Hippocampal formation (tissue), 2 donors: Measurements from ENCODE around the gene SUPT7L.
"Not testable (repeated sequence)": the region's sequence is repeated elsewhere in the genome, so short reads cannot be mapped to it uniquely, and the experiment has no call there.

Source experiments
- DNase-seq, 2 donors: peaks; one replicate each; lab custom pipeline; 2025; lab: John Stamatoyannopoulos, UW

The SUPT7L gene

DNA sequence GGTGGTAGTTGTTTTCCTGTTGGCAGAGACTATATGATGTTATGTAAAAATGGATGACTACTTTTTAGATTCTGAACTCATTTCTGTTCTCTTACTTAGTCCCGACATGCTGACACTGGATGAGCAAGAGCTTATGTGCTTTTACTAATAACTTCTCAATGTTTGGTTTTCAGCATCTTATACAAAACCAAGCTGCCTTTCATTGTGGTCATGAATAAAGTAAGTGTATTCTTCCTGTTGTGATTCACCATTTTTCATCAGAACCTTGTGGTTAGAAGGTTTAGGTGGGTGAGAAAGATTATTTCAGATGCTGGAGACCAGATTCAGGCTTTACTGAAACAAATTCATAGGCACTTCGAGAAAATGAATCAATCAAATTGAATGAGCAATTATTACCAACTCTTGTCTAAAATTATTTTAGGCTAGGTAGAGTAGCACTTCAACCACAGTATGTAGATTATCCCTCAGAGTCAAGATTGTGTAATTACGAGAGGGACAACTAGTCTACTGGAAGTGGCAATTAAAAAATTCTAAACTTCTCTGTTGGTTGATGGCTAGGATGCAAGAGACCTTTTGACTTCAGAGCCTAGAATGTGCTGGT is 25.3 kb downstream of the SUPT7L start:
- no peak for DNase-seq

- DNase-seq: no peak
These were observed 26.6 kb downstream of the SUPT7L start for GRCh38 chr2:27636766-27637165.

DNA sequence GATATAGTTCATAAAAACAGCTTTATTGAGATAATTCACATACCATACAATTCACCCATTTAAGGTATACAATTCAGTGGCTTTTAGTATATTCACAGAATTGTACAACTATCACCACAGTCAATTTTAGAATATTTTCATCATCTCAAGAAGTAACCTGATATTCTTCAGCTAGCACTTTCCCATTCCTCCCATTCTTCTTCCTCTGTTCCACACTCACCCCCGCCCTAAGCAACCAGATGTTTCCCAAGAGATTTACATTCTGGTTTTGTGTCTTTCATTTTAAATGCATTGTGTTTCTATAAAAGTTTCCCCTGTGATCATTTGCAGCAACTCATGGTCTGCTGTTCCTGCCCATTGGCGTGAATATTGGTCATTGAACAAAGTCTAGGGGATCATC is 29.1 kb downstream of the SUPT7L start:
- DNase-seq: no peak

- not testable (repeated sequence) for DNase-seq
These were observed 33.2 kb downstream of the SUPT7L start for GRCh38 chr2:27630257-27630656.

GRCh38 chr2:27628767-27629709 is 34.4 kb downstream of the SUPT7L start, which contains the start of the genes CCDC121 and GPN1:
Gene CCDC121, minus strand, starts transcription at chr2:27629012. Its CDS starts 1,213 bp downstream, at chr2:27627799.
Gene GPN1, plus strand, starts transcription at chr2:27629050. Its CDS starts 9 bp downstream, at chr2:27629059.
- DNase-seq: peak; percentile 81 to 85

DNA sequence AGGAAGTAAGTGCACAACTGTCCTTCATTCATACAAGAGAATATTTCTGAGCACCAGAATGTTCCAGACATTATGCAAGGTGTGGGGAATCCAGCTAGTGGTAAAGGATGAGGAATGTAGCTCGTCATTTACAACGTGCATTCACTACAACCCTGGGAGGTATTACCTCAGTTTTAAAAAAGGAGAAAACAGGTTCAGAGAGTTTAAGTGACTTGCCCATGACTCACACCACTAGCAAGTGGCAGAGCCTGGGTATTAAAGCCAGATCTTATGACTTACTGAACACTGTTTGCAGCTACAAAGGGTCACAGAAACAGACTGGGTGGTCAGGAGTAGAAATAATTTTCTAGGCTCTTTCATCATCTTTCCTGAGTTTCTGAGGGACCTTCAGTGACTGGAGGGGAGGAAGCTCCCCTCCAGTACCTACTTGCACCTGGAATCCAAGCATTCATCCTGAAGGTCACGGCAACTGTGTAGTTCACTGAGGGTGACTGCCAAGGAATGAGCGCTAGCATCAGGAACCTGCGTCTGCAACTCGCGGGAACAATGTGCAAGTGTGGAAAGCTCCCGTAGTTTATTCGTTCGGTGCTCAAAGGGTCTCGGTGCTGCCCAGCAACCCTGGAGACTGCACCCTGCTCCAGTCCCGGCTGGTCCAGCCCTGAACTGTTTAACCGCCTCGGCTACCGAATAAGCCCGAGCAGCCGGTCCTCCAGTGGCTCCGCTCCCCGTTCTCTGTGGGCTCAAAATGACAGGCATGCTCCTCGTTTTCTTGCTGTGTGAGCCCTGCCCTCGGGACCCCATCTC is 35.2 kb downstream of the SUPT7L start:
- no peak for DNase-seq

GRCh38 chr2:27626921-27627320 is 36.5 kb downstream of the SUPT7L start:
- not testable (repeated sequence) for DNase-seq

DNA sequence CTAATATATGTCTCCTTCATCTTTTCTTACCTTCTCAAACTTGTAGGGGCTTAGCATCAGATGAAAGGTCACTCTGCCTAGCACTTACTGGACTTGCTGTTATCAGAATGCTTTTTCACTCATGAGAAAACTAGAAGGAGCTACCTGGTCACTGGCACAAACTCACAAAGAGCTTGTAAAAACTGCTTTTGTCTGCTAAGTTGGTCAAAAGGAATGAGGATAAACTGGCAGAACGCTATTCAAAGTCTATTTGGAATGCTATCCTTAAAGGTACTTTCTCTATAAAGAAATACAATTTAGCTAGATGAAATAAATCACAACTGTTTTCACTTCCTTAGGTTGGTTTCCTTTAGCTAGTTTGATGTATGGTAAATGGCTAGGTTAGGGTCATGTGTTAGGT is 37.1 kb downstream of the SUPT7L start:
- not testable (repeated sequence) for DNase-seq

GRCh38 chr2:27624943-27625342 is 38.5 kb downstream of the SUPT7L start:
- no peak for DNase-seq

DNA sequence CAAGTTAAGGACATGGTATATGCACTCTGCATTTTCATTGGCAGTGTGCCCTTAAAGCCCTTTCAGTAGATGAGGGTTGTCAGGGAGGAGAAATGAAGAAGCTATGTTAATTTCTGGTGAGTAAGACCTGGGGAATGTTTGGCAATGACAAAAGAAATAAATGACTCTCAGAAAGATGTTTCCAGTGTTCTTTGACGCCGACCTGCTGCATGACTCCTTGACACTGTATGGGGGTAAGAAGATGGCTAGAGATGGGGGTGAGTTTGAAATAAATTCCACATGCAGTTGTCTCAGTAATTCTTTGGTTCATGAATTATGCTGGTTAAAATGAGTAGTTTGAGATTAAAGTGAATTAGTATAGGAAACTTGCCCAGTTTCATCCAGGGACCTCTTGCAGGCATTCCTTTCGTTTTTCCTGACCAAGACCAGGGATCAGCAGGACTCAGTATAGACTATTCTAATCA is 40.5 kb downstream of the SUPT7L start:
- no peak for DNase-seq

DNA sequence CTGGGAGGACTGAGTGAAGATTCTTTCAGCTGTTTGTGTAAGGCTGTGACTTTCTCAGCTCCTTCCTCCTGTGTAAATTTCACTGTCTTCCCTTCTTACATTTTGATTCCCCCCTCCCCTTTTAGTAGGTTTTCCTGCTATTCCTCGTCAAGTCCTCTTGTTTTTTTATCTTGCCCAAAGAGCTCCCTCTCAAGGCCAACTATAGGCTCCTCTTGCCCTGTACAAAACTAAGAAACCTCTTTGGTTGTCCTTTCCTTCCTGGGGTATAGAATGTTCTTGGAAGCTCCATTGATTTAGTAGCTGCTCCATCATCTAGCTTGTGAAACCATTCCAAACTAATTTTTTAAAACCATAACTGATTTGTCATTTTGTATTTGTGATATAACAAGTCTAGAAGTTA is 41.9 kb downstream of the SUPT7L start:
- no peak for DNase-seq

- no peak for DNase-seq
These were observed 48.1 kb downstream of the SUPT7L start for GRCh38 chr2:27615316-27615715.

DNA sequence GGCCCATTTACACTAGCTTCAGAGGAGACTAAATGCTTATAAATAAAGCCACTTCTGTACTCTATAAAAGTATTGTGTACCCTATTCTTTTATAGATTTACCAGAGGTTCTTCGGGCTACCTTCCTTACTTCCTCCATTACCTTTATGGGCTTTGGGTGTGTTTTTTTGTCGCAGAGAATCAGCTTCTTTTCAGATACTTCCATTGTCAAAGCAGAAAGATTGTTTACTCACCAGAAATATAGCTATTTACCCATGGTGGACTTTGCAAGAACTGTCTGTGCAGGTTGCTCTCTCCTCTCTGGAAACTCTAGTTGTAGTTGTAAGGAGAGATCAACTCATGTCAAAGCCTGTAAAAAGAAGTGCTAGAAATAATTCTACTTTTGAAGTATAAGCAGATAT is 49.4 kb downstream of the SUPT7L start:
- no peak for DNase-seq

DNA sequence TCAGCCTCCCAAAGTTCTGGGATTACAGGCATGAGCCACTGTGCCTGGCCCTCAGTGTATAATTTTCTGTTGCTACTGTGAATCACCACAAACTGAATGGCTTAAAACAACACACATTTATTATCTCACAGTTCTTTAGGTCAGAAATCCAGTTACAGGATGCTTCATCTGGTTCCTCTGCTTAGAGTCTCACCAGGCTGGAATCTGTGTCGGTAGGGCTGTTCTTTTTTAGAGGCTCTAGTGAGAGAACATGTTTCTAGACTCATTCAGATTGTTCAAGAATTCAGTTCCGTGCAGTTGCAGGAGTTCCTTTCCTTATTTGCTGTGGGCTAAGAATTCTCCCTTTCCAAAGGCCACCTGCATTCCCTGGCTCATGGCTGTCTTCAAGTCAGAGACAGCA is 56.8 kb downstream of the SUPT7L start:
- no peak for DNase-seq
